K562 (cell line): ENCODE results near the gene CTPS2. TPM values are rescaled to one million over a fixed set of nuclear protein-coding genes. Genes with fewer than 3 reads are reported as not detected.
A peak's percentile ranks its signal among the peaks of the same experiment; 100 is the strongest.

Experiments
- CBFA2T3 ChIP-seq: fragments of 450-650 bp; IDR thresholded peaks from 2 replicates; pipeline ENCODE4 v1.6.1; 2017
- CHD2 ChIP-seq: IDR thresholded peaks from 2 replicates; pipeline ENCODE4 v1.6.1; 2011; ENCODE audit warnings: low read depth, low read length
- DACH1 ChIP-seq: fragments of 450-650 bp; IDR thresholded peaks from 2 replicates; pipeline ENCODE4 v1.6.1; 2018; ENCODE audit not compliant: partially characterized antibody
- ETV6 ChIP-seq, 3 experiments: fragments of 150-350 bp in 1 of 3; sonication (generic) in 1 of 3; formaldehyde crosslinking in 1 of 3; IDR thresholded peaks; 2 replicates each; pipeline versions ENCODE4 v1.6.1 to v1.8.0; 2014 to 2022; ENCODE audit warnings: borderline replicate concordance in 2 of 3, low read depth in 2 of 3, antibody characterized with exemption in 1 of 3, low read length in 1 of 3, mild to moderate bottlenecking in 1 of 3, missing genetic modification reagents in 1 of 3
- FIP1L1 ChIP-seq: fragments of 200-400 bp; formaldehyde crosslinking; IDR thresholded peaks from 2 replicates; pipeline ENCODE4 v1.6.1; 2018; ENCODE audit warnings: mild to moderate bottlenecking, low read depth, low read length; ENCODE audit not compliant: poor library complexity, severe bottlenecking
- FOXA1 ChIP-seq: fragments of 450-650 bp; IDR thresholded peaks from 2 replicates; pipeline ENCODE4 v1.6.1; 2016; ENCODE audit warnings: mild to moderate bottlenecking, borderline replicate concordance
- FOXP1 ChIP-seq: sonication (generic); formaldehyde crosslinking; IDR thresholded peaks from 2 replicates; pipeline ENCODE4 v1.8.0; 2022; ENCODE audit warnings: mild to moderate bottlenecking, missing genetic modification reagents
- MITF ChIP-seq: IDR thresholded peaks from 2 replicates; pipeline ENCODE4 v1.6.1; 2014; ENCODE audit warnings: antibody characterized with exemption
- MYBL2 ChIP-seq, 2 experiments: fragments of 450-650 bp in 1 of 2; sonication (generic) in 1 of 2; formaldehyde crosslinking in 1 of 2; IDR thresholded peaks; 2 replicates each; pipeline versions ENCODE4 v1.6.1 to v1.8.1; 2017 to 2022; ENCODE audit warnings: borderline replicate concordance in 1 of 2, inconsistent platforms in 1 of 2, low read depth in 1 of 2, mild to moderate bottlenecking in 1 of 2, missing genetic modification reagents in 1 of 2, moderate library complexity in 1 of 2
- PHB ChIP-seq: fragments of 250-450 bp; sonication (Bioruptor Pico); IDR thresholded peaks from 2 replicates; pipeline ENCODE4 v1.5.0; 2021
- RBM22 ChIP-seq: fragments of 200-400 bp; formaldehyde crosslinking; IDR thresholded peaks from 2 replicates; pipeline ENCODE4 v1.6.1; 2018; ENCODE audit warnings: low read length, low read depth; ENCODE audit not compliant: poor library complexity, severe bottlenecking
- SIN3B ChIP-seq: fragments of 450-650 bp; IDR thresholded peaks from 2 replicates; pipeline ENCODE4 v1.6.1; 2017; ENCODE audit warnings: low read depth, mild to moderate bottlenecking, moderate library complexity
- SMAD2 ChIP-seq: fragments of 150-350 bp; IDR thresholded peaks from 2 replicates; pipeline ENCODE4 v1.6.1; 2014; ENCODE audit warnings: low read depth, mild to moderate bottlenecking, low read length
- SNAPC5 ChIP-seq: fragments of 250-450 bp; sonication (Bioruptor Pico); IDR thresholded peaks from 2 replicates; pipeline ENCODE4 v1.8.0; 2021; ENCODE audit warnings: moderate library complexity, mild to moderate bottlenecking, inconsistent platforms
- TAF7 ChIP-seq: fragments of 450-650 bp; IDR thresholded peaks from 2 replicates; pipeline ENCODE4 v1.6.1; 2016; ENCODE audit warnings: missing genetic modification characterization, missing compliant biosample characterization
- TBP ChIP-seq: optimal IDR thresholded peaks from 2 replicates; pipeline ENCODE3; 2011; ENCODE audit warnings: low read depth, low read length, improper control_type of control experiment
- TFAM ChIP-seq: fragments of 250-450 bp; sonication (Bioruptor Pico); conservative IDR thresholded peaks from 2 replicates; pipeline ENCODE4 v1.5.0; 2021; ENCODE audit warnings: mild to moderate bottlenecking, moderate library complexity
- YY1 ChIP-seq, 3 experiments: IDR thresholded peaks; 2 replicates each; pipeline ENCODE4 v1.6.1; 2011; ENCODE audit warnings: low read length in 2 of 3, mild to moderate bottlenecking in 2 of 3, moderate library complexity in 2 of 3, borderline replicate concordance in 1 of 3, control low read depth in 1 of 3, low read depth in 1 of 3; ENCODE audit not compliant: insufficient read depth in 3 of 3, insufficient replicate concordance in 2 of 3, control insufficient read depth in 1 of 3, insufficient read length in 1 of 3; ENCODE audit errors: extremely low read depth in 1 of 3
- ZBTB9 ChIP-seq: fragments of 450-650 bp; formaldehyde crosslinking; IDR thresholded peaks from 2 replicates; pipeline ENCODE4 v1.4.0; 2020; ENCODE audit warnings: mild to moderate bottlenecking, moderate library complexity
- ZNF143 ChIP-seq: sonication (generic); formaldehyde crosslinking; IDR thresholded peaks from 2 replicates; pipeline ENCODE4 v1.9.0; 2022; ENCODE audit warnings: mild to moderate bottlenecking, missing genetic modification reagents
- ZNF217 ChIP-seq: sonication (generic); formaldehyde crosslinking; IDR thresholded peaks from 2 replicates; pipeline ENCODE4 v1.8.0; 2022; ENCODE audit warnings: mild to moderate bottlenecking, missing genetic modification reagents
- ZNF41 ChIP-seq: fragments of 250-450 bp; sonication (Bioruptor Pico); conservative IDR thresholded peaks from 2 replicates; pipeline ENCODE4 v1.4.0; 2020; ENCODE audit warnings: mild to moderate bottlenecking
- ZNF583 ChIP-seq: fragments of 250-450 bp; sonication (Bioruptor Pico); IDR thresholded peaks from 2 replicates; pipeline ENCODE4 v1.4.0; 2020
- ZNF780A ChIP-seq: fragments of 250-450 bp; sonication (Bioruptor Pico); IDR thresholded peaks from 2 replicates; pipeline ENCODE4 v1.5.0; 2021; ENCODE audit warnings: mild to moderate bottlenecking
- polyA plus RNA-seq, 8 experiments: library from polyadenylated mRNA; depleted of rRNA in 4 of 8; stranded (reverse) in 5 of 8; unstranded in 3 of 8; fragments of >200 nt; fragmentation: Nextera tagmentation in 2 of 8; fragmentation: Illumina TruSeq in 1 of 8; extraction: Ambion mirVana in 2 of 8; extraction: Trizol in 1 of 8; gene quantifications; 2 replicates each; pipeline versions ENCODE4 v1.2.1 to v1.2.3, GENCODE V29; 2011 to 2014; ENCODE audit warnings: inconsistent platforms in 1 of 8, missing spikeins in 1 of 8
- total RNA-seq, 7 experiments: library from RNA; depleted of rRNA in 6 of 7; stranded (reverse); fragments of >200 nt in 6 of 7; fragmentation: Illumina TruSeq in 2 of 7; extraction: Trizol in 2 of 7; gene quantifications; 2 replicates each; pipeline versions ENCODE4 v1.2.1 to v1.2.3, GENCODE V29; 2011 to 2021; ENCODE audit warnings: low replicate concordance in 1 of 7
- TF ChIP-seq, protein P1 (sequence below): fragments of 250-450 bp; sonication (Bioruptor Pico); IDR thresholded peaks from 2 replicates; pipeline ENCODE4 v1.5.0; 2021

CTPS2 gene
- total and polyA plus RNA-seq, 9 of the 15 experiments (the other 6 are each of a cell fraction or from before 2014, with no cell fraction given): 5.4 to 19.5 (median 14.1) TPM

DNA sequence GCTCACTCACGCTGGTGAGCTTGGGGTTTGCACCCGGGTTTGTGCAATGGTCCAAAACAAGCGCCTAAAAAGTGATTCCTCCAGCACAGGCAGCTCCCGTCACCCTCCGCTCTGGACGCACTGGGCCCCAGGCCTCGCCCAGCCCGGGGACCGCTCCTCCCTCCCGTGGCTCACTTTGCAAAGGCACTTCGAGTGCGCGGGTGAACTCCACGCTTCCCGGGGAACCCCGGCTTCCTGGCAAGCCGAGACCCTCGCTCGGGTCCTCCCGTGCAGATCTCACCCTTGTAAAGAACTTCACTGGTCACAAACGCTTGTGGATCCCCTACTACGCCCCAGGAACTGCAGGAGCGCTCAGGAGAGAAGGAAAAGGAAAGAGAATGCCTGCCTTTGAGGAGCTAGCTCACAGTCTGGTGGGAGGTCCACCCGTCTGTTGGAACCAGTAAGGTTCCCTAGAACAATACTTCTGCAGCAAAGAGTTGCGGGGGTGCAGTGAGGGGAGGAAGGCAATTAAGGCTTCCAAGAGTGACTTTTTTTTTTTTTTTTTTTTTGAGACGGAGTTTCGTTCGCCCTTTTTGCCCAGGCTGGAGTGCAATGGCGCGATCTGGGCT lies at the start of gene CTPS2 (continued):
- no peak for TF ChIP-seq FOXA1
- no peak for TF ChIP-seq ETV6 (IDR thresholded peaks at IDR 0.05; ENCODE audit: borderline replicate concordance in 1 of 2, low read depth in 2 of 2, low read length in 1 of 2)
- no peak for TF ChIP-seq ETV6 (CRISPR knock-in tag; IDR thresholded peaks at IDR 0.05; ENCODE audit: borderline replicate concordance)
- TF ChIP-seq CHD2: no peak
- peak; percentile 67 for TF ChIP-seq TAF7
- no peak for TF ChIP-seq DACH1
- TF ChIP-seq SNAPC5 (CRISPR knock-in tag): no peak
- TF ChIP-seq ZNF217 (CRISPR knock-in tag): no peak
- no peak for TF ChIP-seq CBFA2T3
- TF ChIP-seq SMAD2: no peak
- TF ChIP-seq FIP1L1: no peak
- peak in 1 of 3 experiments; percentile 54 for TF ChIP-seq YY1 (IDR thresholded peaks at IDR 0.05; ENCODE audit: borderline replicate concordance in 1 of 3, control insufficient read depth in 1 of 3, extremely low read depth in 1 of 3, insufficient read depth in 3 of 3, insufficient read length in 1 of 3, insufficient replicate concordance in 2 of 3, low read depth in 1 of 3, low read length in 2 of 3)
- no peak for TF ChIP-seq ZBTB9 (CRISPR knock-in tag)
- no peak for TF ChIP-seq SIN3B
- no peak for TF ChIP-seq MITF
- no peak for TF ChIP-seq RBM22
- TF ChIP-seq ZNF583 (CRISPR knock-in tag): no peak
- no peak for TF ChIP-seq ZNF143 (CRISPR knock-in tag)
- no peak for TF ChIP-seq ZNF41 (CRISPR knock-in tag)
- no peak for TF ChIP-seq MYBL2 (IDR thresholded peaks at IDR 0.05; ENCODE audit: low read depth)
- TF ChIP-seq MYBL2 (CRISPR knock-in tag; IDR thresholded peaks at IDR 0.05; ENCODE audit: borderline replicate concordance): no peak
- TF ChIP-seq FOXP1 (CRISPR knock-in tag): no peak
- TF ChIP-seq TFAM (CRISPR knock-in tag): no peak
- TF ChIP-seq PHB (CRISPR knock-in tag): no peak
- TF ChIP-seq TBP: peak; percentile 72
- no peak for TF ChIP-seq ZNF780A (CRISPR knock-in tag)
- TF ChIP-seq, protein P1, sequence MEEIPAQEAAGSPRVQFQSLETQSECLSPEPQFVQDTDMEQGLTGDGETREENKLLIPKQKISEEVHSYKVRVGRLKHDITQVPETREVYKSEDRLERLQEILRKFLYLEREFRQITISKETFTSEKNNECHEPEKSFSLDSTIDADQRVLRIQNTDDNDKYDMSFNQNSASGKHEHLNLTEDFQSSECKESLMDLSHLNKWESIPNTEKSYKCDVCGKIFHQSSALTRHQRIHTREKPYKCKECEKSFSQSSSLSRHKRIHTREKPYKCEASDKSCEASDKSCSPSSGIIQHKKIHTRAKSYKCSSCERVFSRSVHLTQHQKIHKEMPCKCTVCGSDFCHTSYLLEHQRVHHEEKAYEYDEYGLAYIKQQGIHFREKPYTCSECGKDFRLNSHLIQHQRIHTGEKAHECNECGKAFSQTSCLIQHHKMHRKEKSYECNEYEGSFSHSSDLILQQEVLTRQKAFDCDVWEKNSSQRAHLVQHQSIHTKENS: no peak
